Panc1 (cell line): Measurements from ENCODE around the gene GBP7. TPM values are rescaled to one million over a fixed set of nuclear protein-coding genes. Genes with fewer than 3 reads are reported as not detected.

Experiments used
- ATAC-seq: fragments of 200-7000 bp; cut with Tn5 transposase; 2 replicates; pipeline ENCODE4 v1.9.1; 2020; ENCODE audit warnings: mild to moderate bottlenecking, moderate library complexity
- BruUV-seq: library from RNA; stranded (reverse); fragments of 400-500 nt; replicated peaks from 2 replicates; lab custom pipeline; 2021; lab: Mats Ljungman, UMichigan
- CTCF ChIA-PET: fragments of 300-600 bp; sonication (Branson Sonifier 250); formaldehyde crosslinking; loops from one replicate; lab custom pipeline; 2022; ENCODE audit warnings: antibody characterized with exemption; lab: Charles Lee
- POLR2A ChIA-PET: fragments of 300-600 bp; sonication (Branson Sonifier 250); formaldehyde crosslinking; loops from one replicate; lab custom pipeline; 2022; ENCODE audit warnings: antibody characterized with exemption; lab: Charles Lee
- DNase-seq: peaks from one replicate; pipeline ENCODE4 v3.0.0-alpha.2; 2010; ENCODE audit warnings: low read depth, low spot score
- H3K27ac ChIP-seq: 2 replicates; pipeline ENCODE4 v1.5.1; 2011; ENCODE audit warnings: mild to moderate bottlenecking, low read length, inconsistent platforms
- H3K27me3 ChIP-seq: fragments of 200-500 bp; sonication (Bioruptor generic); 2 replicates; pipeline ENCODE4 v1.6.0; 2014; ENCODE audit warnings: low read length, inconsistent platforms; ENCODE audit not compliant: control insufficient read depth, insufficient read depth
- H3K36me3 ChIP-seq: fragments of 200-500 bp; sonication (Bioruptor generic); 2 replicates; pipeline ENCODE4 v1.5.1; 2014; ENCODE audit warnings: inconsistent platforms, mild to moderate bottlenecking, low read length, moderate library complexity; ENCODE audit not compliant: control insufficient read depth, insufficient read depth
- H3K4me1 ChIP-seq: 2 replicates; pipeline ENCODE4 v1.5.1; 2011; ENCODE audit warnings: inconsistent platforms, mild to moderate bottlenecking, low read length, moderate library complexity; ENCODE audit not compliant: control insufficient read depth, insufficient read depth
- H3K4me3 ChIP-seq, 2 experiments: 2 replicates each; pipeline ENCODE4 v1.5.1; 2011 to 2012; ENCODE audit warnings: low read depth in 2 of 2, low read length in 2 of 2, mild to moderate bottlenecking in 2 of 2, inconsistent platforms in 1 of 2, moderate library complexity in 1 of 2
- H3K9me3 ChIP-seq: fragments of 200-500 bp; sonication (Bioruptor generic); 2 replicates; pipeline ENCODE4 v1.5.1; 2014; ENCODE audit warnings: low read depth, mild to moderate bottlenecking, inconsistent platforms, low read length, moderate library complexity; ENCODE audit not compliant: control insufficient read depth, insufficient read depth
- POLR2AphosphoS5 ChIP-seq: IDR thresholded peaks from 2 replicates; pipeline ENCODE4 v1.6.1; 2012; ENCODE audit warnings: mild to moderate bottlenecking, low read depth, low read length, moderate library complexity
- SIN3A ChIP-seq: IDR thresholded peaks from 2 replicates; pipeline ENCODE4 v1.6.1; 2012; ENCODE audit warnings: low read depth, mild to moderate bottlenecking, low read length, moderate library complexity, borderline replicate concordance; ENCODE audit not compliant: insufficient read depth
- TCF7L2 ChIP-seq: IDR thresholded peaks from 2 replicates; pipeline ENCODE4 v1.6.1; 2011; ENCODE audit warnings: mild to moderate bottlenecking, low read depth, low read length, inconsistent platforms
- in situ Hi-C: cut with HindIII; loops from 2 replicates; pipeline ENCODE4 v1.10.0; 2016; ENCODE audit warnings: low sequenced_read_pairs, low pct_unique_long_range_greater_than_20kb
- intact Hi-C: fragments of 100-400 bp; cut with micrococcal nuclease; formaldehyde crosslinking; loops from one replicate; pipeline ENCODE4 v1.10.0; 2022; ENCODE audit not compliant: unreplicated experiment
- total RNA-seq: library from RNA; stranded (reverse); gene quantifications from one replicate; pipeline ENCODE4 v1.2.1, GENCODE V29; 2021; ENCODE audit not compliant: unreplicated experiment
- TF ChIP-seq, protein P1 (sequence below), 2 experiments: IDR thresholded peaks; 2 replicates each; pipeline ENCODE4 v1.6.1; 2011 to 2012; ENCODE audit warnings: low read depth in 2 of 2, control low read depth in 1 of 2, low read length in 1 of 2, mild to moderate bottlenecking in 1 of 2, moderate library complexity in 1 of 2; ENCODE audit not compliant: insufficient read depth in 1 of 2
- TF ChIP-seq, protein P2 (sequence below): fragments of 450-650 bp; IDR thresholded peaks from 2 replicates; pipeline ENCODE4 v1.5.1; 2017; ENCODE audit warnings: mild to moderate bottlenecking

Gene GBP7
- total RNA-seq, 1 experiment from 2014 or later: not detected

DNA sequence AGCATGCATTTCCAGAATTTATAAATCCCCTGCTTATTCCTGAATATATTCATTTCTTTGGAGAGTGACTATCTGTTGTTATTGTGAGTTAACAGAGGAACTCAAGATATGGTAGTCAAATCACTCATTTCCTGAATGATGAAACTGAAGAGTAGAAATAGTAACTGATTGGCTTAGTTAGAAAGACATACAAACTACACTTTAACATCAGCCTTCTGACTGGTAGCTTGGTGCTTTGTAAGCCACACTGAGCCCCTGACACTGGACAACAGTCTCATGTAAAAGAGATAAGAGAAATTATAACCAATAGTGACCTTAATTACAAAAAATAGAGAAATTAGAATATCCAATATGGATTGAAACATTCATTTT, 4.8 kb downstream of the GBP7 start:
- no peaks in the 10 kb centered on the region for H3K4me1 ChIP-seq
- H3K4me3 ChIP-seq: no peak overlapping the region
- no peak for DNase-seq
- no peaks in the 10 kb centered on the region for H3K27me3 ChIP-seq
- no peak for ATAC-seq
- no peaks in the 10 kb centered on the region for H3K9me3 ChIP-seq
- no TSS peak for BruUV-seq
- H3K27ac ChIP-seq: no peak overlapping the region
- intact Hi-C loops (no loop called here), in situ Hi-C loops (no loop called here)
- CTCF ChIA-PET: no interaction called here
- H3K36me3 ChIP-seq: no peaks in the 10 kb centered on the region
- POLR2A ChIA-PET: no interaction called here
- TF ChIP-seq TCF7L2 (no peak), SIN3A (no peak), POLR2AphosphoS5 (no peak)
- TF ChIP-seq, protein P1, sequence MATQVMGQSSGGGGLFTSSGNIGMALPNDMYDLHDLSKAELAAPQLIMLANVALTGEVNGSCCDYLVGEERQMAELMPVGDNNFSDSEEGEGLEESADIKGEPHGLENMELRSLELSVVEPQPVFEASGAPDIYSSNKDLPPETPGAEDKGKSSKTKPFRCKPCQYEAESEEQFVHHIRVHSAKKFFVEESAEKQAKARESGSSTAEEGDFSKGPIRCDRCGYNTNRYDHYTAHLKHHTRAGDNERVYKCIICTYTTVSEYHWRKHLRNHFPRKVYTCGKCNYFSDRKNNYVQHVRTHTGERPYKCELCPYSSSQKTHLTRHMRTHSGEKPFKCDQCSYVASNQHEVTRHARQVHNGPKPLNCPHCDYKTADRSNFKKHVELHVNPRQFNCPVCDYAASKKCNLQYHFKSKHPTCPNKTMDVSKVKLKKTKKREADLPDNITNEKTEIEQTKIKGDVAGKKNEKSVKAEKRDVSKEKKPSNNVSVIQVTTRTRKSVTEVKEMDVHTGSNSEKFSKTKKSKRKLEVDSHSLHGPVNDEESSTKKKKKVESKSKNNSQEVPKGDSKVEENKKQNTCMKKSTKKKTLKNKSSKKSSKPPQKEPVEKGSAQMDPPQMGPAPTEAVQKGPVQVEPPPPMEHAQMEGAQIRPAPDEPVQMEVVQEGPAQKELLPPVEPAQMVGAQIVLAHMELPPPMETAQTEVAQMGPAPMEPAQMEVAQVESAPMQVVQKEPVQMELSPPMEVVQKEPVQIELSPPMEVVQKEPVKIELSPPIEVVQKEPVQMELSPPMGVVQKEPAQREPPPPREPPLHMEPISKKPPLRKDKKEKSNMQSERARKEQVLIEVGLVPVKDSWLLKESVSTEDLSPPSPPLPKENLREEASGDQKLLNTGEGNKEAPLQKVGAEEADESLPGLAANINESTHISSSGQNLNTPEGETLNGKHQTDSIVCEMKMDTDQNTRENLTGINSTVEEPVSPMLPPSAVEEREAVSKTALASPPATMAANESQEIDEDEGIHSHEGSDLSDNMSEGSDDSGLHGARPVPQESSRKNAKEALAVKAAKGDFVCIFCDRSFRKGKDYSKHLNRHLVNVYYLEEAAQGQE (IDR thresholded peaks at IDR 0.05; ENCODE audit: insufficient read depth in 1 of 2, low read depth in 2 of 2, low read length in 1 of 2): no peak
- TF ChIP-seq, protein P2, sequence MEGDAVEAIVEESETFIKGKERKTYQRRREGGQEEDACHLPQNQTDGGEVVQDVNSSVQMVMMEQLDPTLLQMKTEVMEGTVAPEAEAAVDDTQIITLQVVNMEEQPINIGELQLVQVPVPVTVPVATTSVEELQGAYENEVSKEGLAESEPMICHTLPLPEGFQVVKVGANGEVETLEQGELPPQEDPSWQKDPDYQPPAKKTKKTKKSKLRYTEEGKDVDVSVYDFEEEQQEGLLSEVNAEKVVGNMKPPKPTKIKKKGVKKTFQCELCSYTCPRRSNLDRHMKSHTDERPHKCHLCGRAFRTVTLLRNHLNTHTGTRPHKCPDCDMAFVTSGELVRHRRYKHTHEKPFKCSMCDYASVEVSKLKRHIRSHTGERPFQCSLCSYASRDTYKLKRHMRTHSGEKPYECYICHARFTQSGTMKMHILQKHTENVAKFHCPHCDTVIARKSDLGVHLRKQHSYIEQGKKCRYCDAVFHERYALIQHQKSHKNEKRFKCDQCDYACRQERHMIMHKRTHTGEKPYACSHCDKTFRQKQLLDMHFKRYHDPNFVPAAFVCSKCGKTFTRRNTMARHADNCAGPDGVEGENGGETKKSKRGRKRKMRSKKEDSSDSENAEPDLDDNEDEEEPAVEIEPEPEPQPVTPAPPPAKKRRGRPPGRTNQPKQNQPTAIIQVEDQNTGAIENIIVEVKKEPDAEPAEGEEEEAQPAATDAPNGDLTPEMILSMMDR: no peak

DNA sequence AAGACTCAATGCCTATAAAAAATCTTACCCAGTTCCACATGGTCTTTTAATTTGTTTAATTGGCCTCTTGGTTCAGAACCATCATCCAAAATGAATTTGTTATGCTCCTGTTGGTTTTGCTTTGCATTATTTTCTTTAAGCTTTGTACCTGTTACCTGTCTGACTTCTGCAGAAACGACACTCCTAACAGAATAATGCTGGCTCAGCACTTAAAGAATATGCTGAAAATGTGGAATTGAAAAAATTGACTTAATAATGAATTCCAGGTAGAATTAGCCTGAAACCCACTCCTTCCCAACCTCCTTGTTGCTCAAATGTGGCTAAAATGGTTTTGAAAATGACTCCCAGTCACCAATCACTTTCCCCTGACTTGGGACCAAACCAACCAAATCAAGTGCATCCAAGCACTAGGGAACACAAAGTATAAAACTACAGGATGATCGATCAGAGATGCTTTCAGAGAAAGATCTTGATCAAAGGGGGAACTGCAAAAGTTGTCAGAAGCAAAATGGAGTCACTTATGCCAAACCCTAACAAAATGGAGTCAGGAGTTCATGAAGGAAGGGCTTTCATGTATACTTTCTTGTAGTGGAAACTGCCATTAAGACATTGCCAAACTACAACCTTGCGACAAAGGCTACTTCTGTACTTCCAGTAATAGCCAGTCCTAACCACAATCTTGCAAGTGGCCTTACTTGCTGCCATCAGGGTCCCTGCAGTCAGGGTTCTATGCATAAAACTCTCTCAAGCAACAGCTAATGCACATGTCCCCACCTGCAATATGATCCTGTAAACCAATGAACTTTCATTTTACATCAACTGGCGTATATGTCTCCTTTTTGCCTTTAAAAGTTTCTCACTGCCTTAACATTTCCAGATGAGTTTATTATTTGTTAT, 5.4 kb downstream of the GBP7 start:
- intact Hi-C loops: no loop called here
- H3K4me3 ChIP-seq: no peak overlapping the region
- no peak overlapping the region for H3K27ac ChIP-seq
- H3K4me1 ChIP-seq: no peaks in the 10 kb centered on the region
- no peaks in the 10 kb centered on the region for H3K36me3 ChIP-seq
- DNase-seq (no peak), ATAC-seq (no peak)
- no peaks in the 10 kb centered on the region for H3K9me3 ChIP-seq
- ChIA-PET POLR2A (no interaction called here), CTCF (no interaction called here)
- TF ChIP-seq, protein P1 (IDR thresholded peaks at IDR 0.05; ENCODE audit: insufficient read depth in 1 of 2, low read depth in 2 of 2, low read length in 1 of 2): no peak
- TF ChIP-seq, protein P2: no peak
- H3K27me3 ChIP-seq: no peaks in the 10 kb centered on the region
- in situ Hi-C loops: no loop called here
- BruUV-seq: no TSS peak
